AG04449 (cell line): ENCODE results near the gene NTRK3.

Source experiments
- CTCF ChIA-PET: fragments of 350-600 bp; formaldehyde crosslinking; extraction: SDS; loops from one replicate; lab custom pipeline; 2021; ENCODE audit warnings: antibody characterized with exemption; lab: Yijun Ruan, JAX
- POLR2A ChIA-PET: fragments of 400-600, 350-600 bp; formaldehyde crosslinking; extraction: SDS; loops from one replicate; lab custom pipeline; 2020; ENCODE audit warnings: antibody characterized with exemption, inconsistent platforms; lab: Yijun Ruan, JAX
- DNase-seq: peaks from one replicate; pipeline ENCODE4 v3.0.0-alpha.2; 2010; ENCODE audit warnings: low read depth, low spot score
- H3K4me3 ChIP-seq: 2 replicates; pipeline ENCODE4 v1.5.1; 2011; ENCODE audit warnings: low read depth, mild to moderate bottlenecking, control low read depth, low read length
- TF ChIP-seq, protein P1 (sequence below): IDR thresholded peaks from one replicate; pipeline ENCODE4 v1.5.1; 2011; ENCODE audit warnings: mild to moderate bottlenecking, moderate library complexity, low read length, control low read depth, inconsistent platforms; ENCODE audit not compliant: insufficient read depth; ENCODE audit errors: missing control alignments

Gene NTRK3

DNA sequence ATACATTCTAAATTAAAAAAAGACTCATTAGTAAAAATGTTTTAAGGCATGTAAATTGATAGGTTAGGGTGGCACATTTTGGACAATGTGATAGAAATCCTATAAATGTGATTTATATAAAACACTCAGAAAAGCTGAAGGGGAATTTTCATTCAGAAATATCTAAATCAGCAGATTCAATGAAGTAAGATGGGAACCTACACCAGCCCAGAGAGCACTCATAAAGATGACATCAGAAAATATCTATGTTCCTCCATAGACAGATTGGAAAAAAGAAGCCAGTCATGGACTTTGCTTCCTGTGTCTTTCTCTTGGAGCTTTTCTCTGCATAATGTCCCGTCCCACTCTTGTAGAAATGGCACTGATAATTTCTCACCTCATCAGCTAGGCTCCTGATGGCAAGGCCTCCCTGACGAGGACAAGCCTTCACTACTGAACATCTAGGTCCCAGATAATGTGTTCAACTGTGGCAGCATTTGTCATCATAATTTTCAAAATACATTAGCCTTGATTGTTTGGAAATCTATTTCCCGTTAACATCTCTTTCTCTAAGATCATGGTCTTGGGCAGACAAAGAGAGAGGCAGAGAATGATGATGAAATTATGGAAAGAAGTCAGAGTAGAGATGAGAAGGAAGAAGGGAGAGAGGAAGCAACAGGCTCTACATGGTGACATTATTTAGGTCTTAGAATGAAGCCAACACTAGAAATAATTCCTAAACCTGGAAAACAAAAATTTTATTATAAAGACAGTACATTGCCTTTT, 354.4 kb downstream of the NTRK3 start:
- no peak for DNase-seq
- ChIA-PET CTCF (no interaction called here), POLR2A (no interaction called here)
- no peak overlapping the region for H3K4me3 ChIP-seq
- TF ChIP-seq, protein P1, sequence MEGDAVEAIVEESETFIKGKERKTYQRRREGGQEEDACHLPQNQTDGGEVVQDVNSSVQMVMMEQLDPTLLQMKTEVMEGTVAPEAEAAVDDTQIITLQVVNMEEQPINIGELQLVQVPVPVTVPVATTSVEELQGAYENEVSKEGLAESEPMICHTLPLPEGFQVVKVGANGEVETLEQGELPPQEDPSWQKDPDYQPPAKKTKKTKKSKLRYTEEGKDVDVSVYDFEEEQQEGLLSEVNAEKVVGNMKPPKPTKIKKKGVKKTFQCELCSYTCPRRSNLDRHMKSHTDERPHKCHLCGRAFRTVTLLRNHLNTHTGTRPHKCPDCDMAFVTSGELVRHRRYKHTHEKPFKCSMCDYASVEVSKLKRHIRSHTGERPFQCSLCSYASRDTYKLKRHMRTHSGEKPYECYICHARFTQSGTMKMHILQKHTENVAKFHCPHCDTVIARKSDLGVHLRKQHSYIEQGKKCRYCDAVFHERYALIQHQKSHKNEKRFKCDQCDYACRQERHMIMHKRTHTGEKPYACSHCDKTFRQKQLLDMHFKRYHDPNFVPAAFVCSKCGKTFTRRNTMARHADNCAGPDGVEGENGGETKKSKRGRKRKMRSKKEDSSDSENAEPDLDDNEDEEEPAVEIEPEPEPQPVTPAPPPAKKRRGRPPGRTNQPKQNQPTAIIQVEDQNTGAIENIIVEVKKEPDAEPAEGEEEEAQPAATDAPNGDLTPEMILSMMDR: no peak

DNA sequence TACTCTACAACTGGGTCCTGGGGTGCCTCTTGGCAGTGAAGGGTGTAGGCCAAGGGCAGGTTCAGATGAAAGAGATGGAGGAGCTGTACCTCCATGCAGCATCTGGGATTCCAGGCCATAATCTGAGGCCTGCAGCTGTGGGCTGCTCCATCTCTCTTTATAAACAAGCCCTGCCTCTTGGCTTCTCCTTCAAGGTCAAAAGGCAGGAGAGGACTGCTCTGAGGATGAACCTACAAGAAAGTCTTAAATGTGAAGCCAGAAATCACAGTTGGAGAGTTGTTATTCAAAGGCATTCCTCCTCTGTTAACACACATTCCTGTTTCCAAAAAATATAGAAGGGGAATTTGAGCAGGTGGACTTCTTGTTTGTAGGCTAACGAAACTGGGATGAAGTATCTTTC, 355.5 kb downstream of the NTRK3 start:
- CTCF ChIA-PET: no interaction called here
- no peak overlapping the region for H3K4me3 ChIP-seq
- POLR2A ChIA-PET: no interaction called here
- no peak for DNase-seq
- TF ChIP-seq, protein P1: no peak

DNA sequence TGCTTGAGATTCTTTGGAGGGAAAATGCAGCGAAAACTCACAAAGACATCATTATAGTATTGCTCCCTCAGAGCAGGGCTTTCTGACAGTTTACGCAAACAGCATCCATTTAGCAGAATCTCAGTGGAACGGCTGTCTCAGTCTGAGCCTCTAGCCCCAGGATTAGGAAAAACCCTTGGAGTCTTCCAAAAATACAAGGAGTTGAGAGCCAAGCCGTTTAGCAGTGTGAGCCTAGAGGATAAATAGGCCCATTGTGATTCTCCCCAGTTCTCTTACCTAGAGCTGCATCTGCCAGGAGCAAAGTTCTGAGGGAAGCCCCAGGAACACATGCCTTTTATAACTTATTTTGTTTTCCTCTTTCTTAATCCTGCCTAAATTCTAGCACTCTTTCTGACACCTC, 359.6 kb downstream of the NTRK3 start:
- ChIA-PET CTCF (no interaction called here), POLR2A (no interaction called here)
- no peak for DNase-seq
- TF ChIP-seq, protein P1: no peak
- no peak overlapping the region for H3K4me3 ChIP-seq

DNA sequence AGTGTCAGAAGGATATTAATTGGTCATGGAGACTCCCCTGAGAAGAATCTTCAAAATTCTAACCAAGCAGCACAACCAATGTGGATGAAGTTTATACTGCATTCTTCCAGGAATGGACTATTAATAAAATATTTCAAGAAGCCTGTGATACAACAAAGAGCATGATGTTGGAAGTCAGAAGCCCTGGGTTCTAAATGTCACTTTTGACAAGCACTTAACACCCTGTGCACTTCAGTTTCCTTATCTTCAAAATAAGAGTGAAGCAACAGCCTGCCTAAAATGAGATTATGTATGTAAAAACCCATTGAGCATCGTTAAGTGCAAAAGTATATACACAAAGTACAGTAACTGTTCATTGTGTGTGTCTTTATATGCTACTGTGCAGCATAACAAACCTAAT, 369.4 kb downstream of the NTRK3 start:
- ChIA-PET CTCF (no interaction called here), POLR2A (no interaction called here)
- H3K4me3 ChIP-seq: no peak overlapping the region
- TF ChIP-seq, protein P1: no peak
- DNase-seq: no peak

DNA sequence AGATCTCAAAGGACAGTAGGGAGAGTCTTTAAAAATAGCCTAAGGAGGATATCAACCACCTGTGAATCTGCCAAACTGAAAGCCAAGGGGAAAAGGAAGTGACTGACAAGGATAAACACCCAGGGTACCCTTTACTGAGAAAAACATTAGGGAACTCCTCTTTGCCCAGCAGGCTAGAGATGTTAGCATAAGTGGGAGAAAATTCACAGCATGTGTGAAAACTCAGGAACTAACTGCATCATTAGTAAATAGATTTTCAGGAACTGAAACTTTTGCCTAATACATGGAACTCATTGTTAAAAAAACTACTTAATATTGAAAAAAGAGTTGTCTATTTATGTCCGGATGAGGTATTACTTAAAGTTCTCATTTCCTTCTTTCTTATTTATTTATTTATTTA, 375.5 kb downstream of the NTRK3 start:
- ChIA-PET POLR2A (no interaction called here), CTCF (no interaction called here)
- no peak overlapping the region for H3K4me3 ChIP-seq
- DNase-seq: no peak
- TF ChIP-seq, protein P1: no peak

DNA sequence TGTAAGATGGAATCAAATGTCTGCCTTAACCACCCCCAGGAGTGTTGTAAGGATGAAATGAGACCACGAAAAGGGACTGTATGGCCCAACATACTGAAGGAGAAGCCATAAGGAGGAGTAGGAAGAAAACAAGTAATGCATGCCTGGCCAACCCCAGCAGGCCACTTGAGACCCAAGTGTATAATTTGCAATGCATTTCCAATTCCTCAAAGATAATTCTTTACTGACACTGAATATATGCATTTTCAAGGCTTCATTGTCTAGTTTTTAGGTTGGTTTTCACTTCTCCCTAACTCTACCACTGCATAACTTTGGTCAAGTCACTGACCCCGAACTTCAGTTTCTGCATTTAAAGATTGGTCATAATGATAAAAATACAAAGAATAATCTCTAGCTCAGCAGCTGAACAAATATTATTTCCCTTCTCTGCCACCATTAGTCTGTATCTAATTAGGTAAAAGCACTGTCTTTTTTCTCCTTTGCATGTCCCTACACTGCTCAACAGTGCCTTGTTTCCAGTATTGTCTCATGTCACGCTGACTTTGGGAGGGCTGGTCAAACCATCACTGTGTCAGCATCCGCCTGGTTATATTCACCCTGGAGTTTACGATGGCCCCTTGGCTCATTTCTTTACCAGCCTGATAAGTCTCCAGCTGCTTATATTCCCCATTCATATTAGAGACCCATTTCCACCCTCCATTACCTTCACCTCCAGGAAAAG, 378.6 kb downstream of the NTRK3 start:
- no peak overlapping the region for H3K4me3 ChIP-seq
- POLR2A ChIA-PET: no interaction called here
- CTCF ChIA-PET: no interaction called here
- TF ChIP-seq, protein P1: no peak
- no peak for DNase-seq
